Erythroblast (primary cell): ENCODE measurements around the gene FAM168A.

Experiments used
- GATA1 ChIP-seq: IDR thresholded peaks from 2 replicates; pipeline ENCODE4 v1.6.1; 2011; ENCODE audit warnings: low read depth, mild to moderate bottlenecking, control low read depth, low read length, moderate library complexity
- POLR2A ChIP-seq: IDR thresholded peaks from 2 replicates; pipeline ENCODE4 v1.6.1; 2011; ENCODE audit warnings: mild to moderate bottlenecking, low read length

- no peak for TF ChIP-seq POLR2A
- TF ChIP-seq GATA1, result no peak
These were observed 185.6 kb downstream of the FAM168A start for GRCh38 chr11:73412308-73412707.
